ENCODE data around the gene D2HGDH. TPM values are rescaled to one million over a fixed set of nuclear protein-coding genes. Genes with fewer than 3 reads are reported as not detected.

D2HGDH gene
- total RNA-seq, 1 donor from 2014 or later = 34.8 TPM

DNA sequence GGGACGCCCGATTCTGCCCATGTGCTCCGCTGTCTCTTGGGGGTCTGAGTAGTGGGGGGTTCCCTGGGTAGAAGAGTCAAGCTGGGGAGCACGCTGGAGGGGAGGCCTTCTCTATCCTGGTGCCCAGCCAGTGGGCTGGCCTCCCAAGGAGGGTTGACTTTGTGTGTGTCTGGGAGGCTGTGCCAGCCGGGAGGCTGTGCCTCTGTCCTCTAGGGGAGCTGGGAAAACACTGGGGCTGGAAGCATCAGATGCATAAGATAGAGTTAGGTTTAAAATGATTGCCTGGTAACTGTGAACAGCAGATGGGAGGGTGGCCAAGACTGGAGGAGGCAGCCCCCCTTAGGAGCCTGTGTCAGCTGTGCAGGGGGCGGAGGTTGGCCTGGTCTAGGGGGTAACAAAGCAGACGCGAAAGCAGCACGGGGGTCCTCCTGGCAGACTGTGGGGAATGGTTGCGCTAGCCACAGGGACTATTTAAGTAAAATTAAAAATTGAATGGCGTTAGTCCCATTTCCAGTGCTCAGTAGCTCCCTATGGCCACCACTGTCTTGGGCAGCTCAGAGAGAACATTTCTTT is 31.3 kb upstream of the D2HGDH start:
- DNase-seq (ENCODE audit: low spot score, unreplicated experiment) = no peak
- TF ChIP-seq, protein P1, sequence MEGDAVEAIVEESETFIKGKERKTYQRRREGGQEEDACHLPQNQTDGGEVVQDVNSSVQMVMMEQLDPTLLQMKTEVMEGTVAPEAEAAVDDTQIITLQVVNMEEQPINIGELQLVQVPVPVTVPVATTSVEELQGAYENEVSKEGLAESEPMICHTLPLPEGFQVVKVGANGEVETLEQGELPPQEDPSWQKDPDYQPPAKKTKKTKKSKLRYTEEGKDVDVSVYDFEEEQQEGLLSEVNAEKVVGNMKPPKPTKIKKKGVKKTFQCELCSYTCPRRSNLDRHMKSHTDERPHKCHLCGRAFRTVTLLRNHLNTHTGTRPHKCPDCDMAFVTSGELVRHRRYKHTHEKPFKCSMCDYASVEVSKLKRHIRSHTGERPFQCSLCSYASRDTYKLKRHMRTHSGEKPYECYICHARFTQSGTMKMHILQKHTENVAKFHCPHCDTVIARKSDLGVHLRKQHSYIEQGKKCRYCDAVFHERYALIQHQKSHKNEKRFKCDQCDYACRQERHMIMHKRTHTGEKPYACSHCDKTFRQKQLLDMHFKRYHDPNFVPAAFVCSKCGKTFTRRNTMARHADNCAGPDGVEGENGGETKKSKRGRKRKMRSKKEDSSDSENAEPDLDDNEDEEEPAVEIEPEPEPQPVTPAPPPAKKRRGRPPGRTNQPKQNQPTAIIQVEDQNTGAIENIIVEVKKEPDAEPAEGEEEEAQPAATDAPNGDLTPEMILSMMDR (IDR thresholded peaks at IDR 0.05; ENCODE audit: unreplicated experiment) = no peak
- H3K4me1 Mint-ChIP-seq (ENCODE audit: low read depth) = peaks cover 8% of the 10 kb centered on the region
- peak overlapping the region; percentile 92 for H3K27ac Mint-ChIP-seq
- peaks cover 25% of the 10 kb centered on the region for H3K36me3 Mint-ChIP-seq (ENCODE audit: insufficient read depth)
- H3K27me3 Mint-ChIP-seq = no peaks in the 10 kb centered on the region
- peak overlapping the region; percentile 81 for H3K4me3 Mint-ChIP-seq (ENCODE audit: low read depth)
- peaks cover 6% of the 10 kb centered on the region for H3K9me3 Mint-ChIP-seq (ENCODE audit: low read depth)

DNA sequence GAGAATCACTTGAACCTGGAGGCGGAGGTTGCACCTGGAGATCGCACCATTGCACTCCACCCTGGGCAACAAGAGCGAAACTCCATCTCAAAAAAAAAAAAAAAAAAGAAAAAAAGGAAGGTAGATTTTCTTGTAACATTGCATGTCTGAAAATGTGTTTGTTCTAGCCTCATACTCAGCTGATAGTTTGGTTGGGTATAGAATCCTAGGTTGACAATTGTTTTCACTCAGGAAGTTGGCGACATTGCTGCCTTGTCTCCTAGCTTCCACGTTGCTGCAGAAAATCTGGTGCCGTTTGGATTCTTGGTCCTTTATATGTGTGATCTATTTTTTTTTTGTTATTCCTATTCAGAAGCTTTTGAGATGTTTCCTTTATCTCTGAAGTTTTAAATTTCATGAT is 27.9 kb upstream of the D2HGDH start:
- Mint-ChIP-seq H3K36me3 (ENCODE audit: insufficient read depth) (peaks cover 38% of the 10 kb centered on the region), H3K27ac (no peak overlapping the region), H3K4me1 (ENCODE audit: low read depth) (peaks cover 6% of the 10 kb centered on the region), H3K9me3 (ENCODE audit: low read depth) (peaks cover 6% of the 10 kb centered on the region), H3K27me3 (no peaks in the 10 kb centered on the region), H3K4me3 (ENCODE audit: low read depth) (no peak overlapping the region)
- TF ChIP-seq, protein P1 (IDR thresholded peaks at IDR 0.05; ENCODE audit: unreplicated experiment) = no peak
- no peak for DNase-seq (ENCODE audit: low spot score, unreplicated experiment)

DNA sequence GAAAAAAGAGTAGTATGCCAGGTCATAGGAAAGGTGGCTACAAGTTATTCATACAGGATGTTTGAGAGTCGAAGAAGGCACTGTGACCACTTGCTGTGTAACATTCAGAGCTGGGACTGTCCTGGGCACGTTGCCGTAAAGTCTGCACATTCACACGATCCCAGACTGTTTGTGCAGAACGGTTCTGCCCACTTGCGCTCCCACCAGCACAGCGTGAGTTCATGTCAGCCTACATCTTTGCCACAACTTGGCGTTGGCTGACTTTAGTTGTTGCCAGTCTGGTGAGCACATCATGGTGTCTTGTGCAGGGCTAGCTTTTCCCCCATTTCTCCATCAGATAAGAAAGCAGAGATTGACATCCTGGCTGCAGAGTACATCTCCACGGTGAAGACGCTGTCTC is 25.6 kb upstream of the D2HGDH start:
- H3K27ac Mint-ChIP-seq = no peak overlapping the region
- no peaks in the 10 kb centered on the region for H3K27me3 Mint-ChIP-seq
- no peaks in the 10 kb centered on the region for H3K4me1 Mint-ChIP-seq (ENCODE audit: low read depth)
- DNase-seq (ENCODE audit: low spot score, unreplicated experiment) = no peak
- no peak overlapping the region for H3K4me3 Mint-ChIP-seq (ENCODE audit: low read depth)
- TF ChIP-seq, protein P1 (IDR thresholded peaks at IDR 0.05; ENCODE audit: unreplicated experiment) = no peak
- peaks cover 6% of the 10 kb centered on the region for H3K9me3 Mint-ChIP-seq (ENCODE audit: low read depth)
- peaks cover 47% of the 10 kb centered on the region for H3K36me3 Mint-ChIP-seq (ENCODE audit: insufficient read depth)

DNA sequence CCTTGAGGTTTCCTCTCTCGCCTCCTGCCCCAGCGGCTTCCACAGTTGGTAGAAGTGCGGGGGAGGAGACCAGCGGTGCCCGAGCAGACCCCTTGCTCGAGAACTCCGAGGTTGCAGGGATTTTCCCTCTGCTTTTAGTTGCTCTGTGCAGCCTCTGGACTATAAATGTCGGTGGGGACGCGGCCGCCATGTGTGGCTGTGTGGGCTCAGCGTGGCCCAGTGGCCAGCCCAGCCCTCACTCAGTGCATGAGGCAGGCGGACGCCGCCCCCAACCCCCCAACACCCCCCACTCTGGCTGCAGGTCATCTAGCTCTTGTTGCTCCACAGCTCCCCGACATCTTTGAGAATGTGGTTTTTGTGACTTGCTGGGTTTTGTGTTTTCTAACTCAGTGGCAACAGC is 15.3 kb upstream of the D2HGDH start:
- H3K4me3 Mint-ChIP-seq (ENCODE audit: low read depth) = no peak overlapping the region
- H3K27ac Mint-ChIP-seq = no peak overlapping the region
- TF ChIP-seq, protein P1 (IDR thresholded peaks at IDR 0.05; ENCODE audit: unreplicated experiment) = no peak
- H3K36me3 Mint-ChIP-seq (ENCODE audit: insufficient read depth) = peaks cover 52% of the 10 kb centered on the region
- no peaks in the 10 kb centered on the region for H3K4me1 Mint-ChIP-seq (ENCODE audit: low read depth)
- no peak for DNase-seq (ENCODE audit: low spot score, unreplicated experiment)
- H3K9me3 Mint-ChIP-seq (ENCODE audit: low read depth) = peaks cover 3% of the 10 kb centered on the region
- no peaks in the 10 kb centered on the region for H3K27me3 Mint-ChIP-seq

DNA sequence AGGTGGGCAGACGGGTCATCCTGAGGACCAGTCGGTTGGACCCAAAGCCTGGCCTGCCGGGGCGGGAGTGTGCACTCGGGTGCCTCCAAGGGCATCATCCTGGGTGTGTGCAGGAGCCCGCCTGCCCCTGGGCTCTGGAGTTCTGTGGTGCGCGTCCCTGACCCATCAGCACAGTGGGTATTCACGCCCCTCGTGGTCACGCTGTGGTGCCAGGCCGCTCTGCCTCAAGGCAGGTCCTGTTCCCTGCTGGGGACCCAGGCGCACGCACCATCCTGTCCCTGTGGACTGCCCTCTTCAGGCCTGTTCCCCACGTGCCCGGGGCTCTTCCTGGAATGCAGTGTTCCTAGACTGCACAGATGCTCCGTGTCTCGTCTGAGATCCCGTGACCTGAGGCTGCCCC is 14.3 kb upstream of the D2HGDH start:
- H3K9me3 Mint-ChIP-seq (ENCODE audit: low read depth) = peaks cover 3% of the 10 kb centered on the region
- no peak for DNase-seq (ENCODE audit: low spot score, unreplicated experiment)
- H3K4me1 Mint-ChIP-seq (ENCODE audit: low read depth) = no peaks in the 10 kb centered on the region
- no peak overlapping the region for H3K4me3 Mint-ChIP-seq (ENCODE audit: low read depth)
- TF ChIP-seq, protein P1 (IDR thresholded peaks at IDR 0.05; ENCODE audit: unreplicated experiment) = no peak
- no peak overlapping the region for H3K27ac Mint-ChIP-seq
- H3K36me3 Mint-ChIP-seq (ENCODE audit: insufficient read depth) = peaks cover 49% of the 10 kb centered on the region
- H3K27me3 Mint-ChIP-seq = no peaks in the 10 kb centered on the region

Data from progenitor cell of endocrine pancreas (in vitro differentiated cells).